KMS-11 (cell line): ENCODE results near the gene NUP35.

ENCODE experiments used
- H2AFZ ChIP-seq: fragments of 200-600 bp; sonication (generic); 2 replicates; pipeline ENCODE4 v1.6.1; 2016; ENCODE audit warnings: antibody characterized with exemption, mixed run types, low read depth
- H3K27ac ChIP-seq: fragments of 200-600 bp; sonication (generic); 2 replicates; pipeline ENCODE4 v1.6.1; 2016; ENCODE audit warnings: mild to moderate bottlenecking, mixed run types
- H3K27me3 ChIP-seq: fragments of 200-600 bp; sonication (generic); 2 replicates; pipeline ENCODE4 v1.6.1; 2017; ENCODE audit warnings: mild to moderate bottlenecking, low read depth, mixed run types, moderate library complexity; ENCODE audit not compliant: insufficient read depth
- H3K36me3 ChIP-seq: fragments of 200-600 bp; sonication (generic); 2 replicates; pipeline ENCODE4 v1.6.1; 2017; ENCODE audit warnings: mild to moderate bottlenecking, mixed run types; ENCODE audit not compliant: insufficient read depth
- H3K4me1 ChIP-seq: fragments of 200-600 bp; sonication (generic); 2 replicates; pipeline ENCODE4 v1.6.1; 2016; ENCODE audit warnings: mild to moderate bottlenecking, low read depth, mixed run types; ENCODE audit not compliant: poor library complexity, severe bottlenecking
- H3K4me2 ChIP-seq: fragments of 200-600 bp; sonication (generic); 2 replicates; pipeline ENCODE4 v1.7.0; 2016; ENCODE audit warnings: mild to moderate bottlenecking, mixed run types
- H3K4me3 ChIP-seq: fragments of 200-600 bp; sonication (generic); IDR thresholded peaks from 2 replicates; pipeline ENCODE4 v1.6.1; 2017; ENCODE audit warnings: low read depth, low read length, mixed read lengths; ENCODE audit not compliant: insufficient read depth
- H3K79me2 ChIP-seq: fragments of 200-600 bp; sonication (generic); 2 replicates; pipeline ENCODE4 v1.6.1; 2016; ENCODE audit warnings: low read depth, mixed run types; ENCODE audit not compliant: insufficient read depth
- H3K9ac ChIP-seq: fragments of 200-600 bp; sonication (generic); 2 replicates; pipeline ENCODE4 v1.6.1; 2016; ENCODE audit warnings: mild to moderate bottlenecking, mixed run types
- H4K20me1 ChIP-seq: fragments of 200-600 bp; sonication (generic); 2 replicates; pipeline ENCODE4 v1.6.1; 2016; ENCODE audit warnings: mild to moderate bottlenecking, mixed run types; ENCODE audit not compliant: insufficient read depth
- CTCF ChIP-seq: fragments of 200-600 bp; sonication (generic); conservative IDR thresholded peaks from 2 replicates; pipeline ENCODE4 v1.6.1; 2017; ENCODE audit warnings: low read depth, mild to moderate bottlenecking, antibody characterized with exemption, low read length, moderate library complexity, mixed read lengths

Gene NUP35

GRCh38 chr2:183195397-183195796, 71.2 kb downstream of the NUP35 start:
- no peak overlapping the region for H3K4me2 ChIP-seq
- no peaks in the 10 kb centered on the region for H3K36me3 ChIP-seq
- no peaks in the 10 kb centered on the region for H4K20me1 ChIP-seq
- no peak overlapping the region for H3K9ac ChIP-seq
- no peaks in the 10 kb centered on the region for H3K4me1 ChIP-seq
- TF ChIP-seq CTCF = no peak
- H3K27ac ChIP-seq = no peak overlapping the region
- H2AFZ ChIP-seq = no peak overlapping the region
- H3K4me3 ChIP-seq = no peak overlapping the region
- no peaks in the 10 kb centered on the region for H3K27me3 ChIP-seq
- no peaks in the 10 kb centered on the region for H3K79me2 ChIP-seq

- no peaks in the 10 kb centered on the region for H3K79me2 ChIP-seq
- no peak overlapping the region for H3K4me3 ChIP-seq
- no peaks in the 10 kb centered on the region for H4K20me1 ChIP-seq
- H3K27me3 ChIP-seq = no peaks in the 10 kb centered on the region
- H3K27ac ChIP-seq = no peak overlapping the region
- H3K9ac ChIP-seq = no peak overlapping the region
- H2AFZ ChIP-seq = no peak overlapping the region
- no peaks in the 10 kb centered on the region for H3K36me3 ChIP-seq
- TF ChIP-seq CTCF = no peak
- H3K4me2 ChIP-seq = no peak overlapping the region
- H3K4me1 ChIP-seq = no peaks in the 10 kb centered on the region
Observed at GRCh38 chr2:183195998-183196409, 71.8 kb downstream of the NUP35 start.

- H3K36me3 ChIP-seq = no peaks in the 10 kb centered on the region
- H3K79me2 ChIP-seq = no peaks in the 10 kb centered on the region
- no peak overlapping the region for H3K4me3 ChIP-seq
- TF ChIP-seq CTCF = no peak
- no peaks in the 10 kb centered on the region for H4K20me1 ChIP-seq
- no peak overlapping the region for H3K4me2 ChIP-seq
- H3K27ac ChIP-seq = no peak overlapping the region
- no peak overlapping the region for H2AFZ ChIP-seq
- no peaks in the 10 kb centered on the region for H3K27me3 ChIP-seq
- no peak overlapping the region for H3K9ac ChIP-seq
- H3K4me1 ChIP-seq = no peaks in the 10 kb centered on the region
Observed at GRCh38 chr2:183204397-183204796, 80.2 kb downstream of the NUP35 start.

- peaks cover 4% of the 10 kb centered on the region for H3K4me1 ChIP-seq
- H3K9ac ChIP-seq = no peak overlapping the region
- no peaks in the 10 kb centered on the region for H3K79me2 ChIP-seq
- H3K27me3 ChIP-seq = no peaks in the 10 kb centered on the region
- H2AFZ ChIP-seq = no peak overlapping the region
- H3K4me2 ChIP-seq = no peak overlapping the region
- no peak for TF ChIP-seq CTCF
- H3K36me3 ChIP-seq = no peaks in the 10 kb centered on the region
- no peak overlapping the region for H3K4me3 ChIP-seq
- no peak overlapping the region for H3K27ac ChIP-seq
- no peaks in the 10 kb centered on the region for H4K20me1 ChIP-seq
Observed at GRCh38 chr2:183207110-183207509, 82.9 kb downstream of the NUP35 start.
